ENCODE measurements around the gene TOR1AIP1.

The TOR1AIP1 gene

GRCh38 chr1:179881642-179882252 lies 338 bp upstream of the TOR1AIP1 start:
- DNase-seq, result peak; percentile 79 to 82

GRCh38 chr1:179883040-179883744 lies 1.1 kb downstream of the TOR1AIP1 start:
- DNase-seq, result peak in 1 of 2 experiments; percentile 87

GRCh38 chr1:179883745-179884138 lies 1.7 kb downstream of the TOR1AIP1 start:
- DNase-seq, result peak in 1 of 2 experiments; percentile 7

- DNase-seq, result no peak
These were observed 6.0 kb downstream of the TOR1AIP1 start for GRCh38 chr1:179888071-179888470.

GRCh38 chr1:179889589-179889988 lies 7.5 kb downstream of the TOR1AIP1 start:
- DNase-seq, result no peak

GRCh38 chr1:179910934-179911333 lies 28.8 kb downstream of the TOR1AIP1 start:
- DNase-seq, result no peak

- no peak for DNase-seq
These were observed 29.7 kb downstream of the TOR1AIP1 start for GRCh38 chr1:179911812-179912211.

- DNase-seq, result no peak
These were observed 35.7 kb downstream of the TOR1AIP1 start for GRCh38 chr1:179917601-179918429.

GRCh38 chr1:179921472-179921871 lies 39.4 kb downstream of the TOR1AIP1 start:
- no peak for DNase-seq

- DNase-seq, result no peak
These were observed 40.1 kb downstream of the TOR1AIP1 start for GRCh38 chr1:179921981-179922872.

GRCh38 chr1:179923029-179923428 lies 40.9 kb downstream of the TOR1AIP1 start:
- no peak for DNase-seq

GRCh38 chr1:179924268-179924667 lies 42.2 kb downstream of the TOR1AIP1 start:
- no peak for DNase-seq

- DNase-seq, result no peak
These were observed 43.2 kb downstream of the TOR1AIP1 start for GRCh38 chr1:179925302-179925701.

- no peak for DNase-seq
These were observed 44.1 kb downstream of the TOR1AIP1 start for GRCh38 chr1:179925922-179926849.

- no peak for DNase-seq
These were observed 44.7 kb downstream of the TOR1AIP1 start for GRCh38 chr1:179926850-179927205.

GRCh38 chr1:179929955-179930798 lies 48.1 kb downstream of the TOR1AIP1 start:
- DNase-seq, result no peak

- DNase-seq, result no peak
These were observed 48.8 kb downstream of the TOR1AIP1 start for GRCh38 chr1:179930867-179931266.

GRCh38 chr1:179933219-179933618 lies 51.1 kb downstream of the TOR1AIP1 start:
- no peak for DNase-seq

GRCh38 chr1:179935909-179936496 lies 53.9 kb downstream of the TOR1AIP1 start:
- no peak for DNase-seq

GRCh38 chr1:179937668-179938254 lies 55.7 kb downstream of the TOR1AIP1 start:
- peak in 1 of 2 experiments; percentile 5 for DNase-seq
